Neuron (in vitro differentiated cells): Measurements from ENCODE around the gene FAM184B.

ENCODE experiments used
- H2AFZ ChIP-seq: one replicate; pipeline ENCODE4 v1.6.1; 2013; ENCODE audit warnings: low read depth, mild to moderate bottlenecking, inconsistent platforms, low read length, moderate library complexity
- H3K27me3 ChIP-seq: one replicate; pipeline ENCODE4 v1.6.1; 2013; ENCODE audit warnings: low read length; ENCODE audit not compliant: insufficient read depth
- H3K36me3 ChIP-seq: one replicate; pipeline ENCODE4 v1.6.1; 2013; ENCODE audit warnings: low read length; ENCODE audit not compliant: insufficient read depth
- H3K4me1 ChIP-seq: one replicate; pipeline ENCODE4 v1.6.1; 2013; ENCODE audit warnings: low read length; ENCODE audit not compliant: insufficient read depth
- H3K4me3 ChIP-seq: 2 replicates; pipeline ENCODE4 v1.5.1; 2013; ENCODE audit warnings: mild to moderate bottlenecking, low read length, moderate library complexity
- H3K9me3 ChIP-seq: one replicate; pipeline ENCODE4 v1.6.1; 2013; ENCODE audit warnings: low read length

Gene FAM184B

DNA sequence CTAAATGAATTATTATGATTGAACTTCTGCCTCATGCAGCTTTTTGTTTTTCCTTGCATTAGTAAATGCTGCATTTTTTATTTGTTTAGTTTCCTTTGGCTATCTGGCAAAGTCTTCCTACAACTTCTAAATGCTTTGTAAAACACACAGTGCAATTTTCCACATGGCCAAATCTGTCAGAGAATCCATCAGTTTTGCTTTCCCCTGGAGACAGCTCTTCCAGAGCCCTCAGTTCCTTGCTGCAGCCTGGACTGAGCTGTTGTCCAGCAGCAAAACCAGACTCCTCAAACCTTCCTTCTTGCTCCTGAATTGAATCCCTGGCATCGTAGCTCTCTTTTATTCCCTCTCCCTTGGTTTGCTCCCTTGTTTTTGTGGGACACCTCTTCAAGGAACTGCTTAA is 124.3 kb downstream of the FAM184B start:
- Histone ChIP-seq H3K36me3 (no peaks in the 10 kb centered on the region), H3K4me1 (peaks cover 3% of the 10 kb centered on the region), H3K4me3 (no peak overlapping the region), H3K27me3 (no peaks in the 10 kb centered on the region), H3K9me3 (no peaks in the 10 kb centered on the region), H2AFZ (no peak overlapping the region)

GRCh38 chr4:17654701-17655100 is 126.7 kb downstream of the FAM184B start:
- Histone ChIP-seq H3K36me3 (no peaks in the 10 kb centered on the region), H2AFZ (no peak overlapping the region), H3K27me3 (no peaks in the 10 kb centered on the region), H3K4me3 (no peak overlapping the region), H3K9me3 (no peaks in the 10 kb centered on the region), H3K4me1 (peaks cover 3% of the 10 kb centered on the region)

GRCh38 chr4:17650406-17650805 is 131.0 kb downstream of the FAM184B start:
- H3K9me3 ChIP-seq = peaks cover 2% of the 10 kb centered on the region
- H3K36me3 ChIP-seq = no peaks in the 10 kb centered on the region
- H2AFZ ChIP-seq = no peak overlapping the region
- no peaks in the 10 kb centered on the region for H3K27me3 ChIP-seq
- H3K4me1 ChIP-seq = no peaks in the 10 kb centered on the region
- H3K4me3 ChIP-seq = no peak overlapping the region

DNA sequence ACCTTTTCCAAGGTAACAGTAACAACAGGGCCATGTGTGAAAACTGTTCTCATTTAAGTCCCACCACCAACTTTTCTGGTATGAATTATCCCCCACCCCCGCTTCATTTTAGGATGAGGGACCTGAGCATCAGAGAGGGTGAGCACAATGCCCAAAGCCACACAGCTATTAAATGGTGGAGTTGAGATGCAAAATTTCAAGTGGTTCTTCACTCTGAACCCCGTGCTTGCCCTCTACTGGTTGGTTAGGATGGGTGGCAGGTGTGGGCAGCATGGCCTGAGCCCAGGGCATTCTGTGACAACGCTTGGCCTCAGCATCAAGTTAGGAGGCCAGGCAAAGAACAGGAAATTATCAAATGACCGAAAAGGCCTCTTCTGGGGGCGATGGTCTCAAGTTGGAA is 133.5 kb downstream of the FAM184B start:
- Histone ChIP-seq H3K9me3 (peaks cover 3% of the 10 kb centered on the region), H2AFZ (no peak overlapping the region), H3K27me3 (no peaks in the 10 kb centered on the region), H3K36me3 (no peaks in the 10 kb centered on the region), H3K4me1 (no peaks in the 10 kb centered on the region), H3K4me3 (no peak overlapping the region)

DNA sequence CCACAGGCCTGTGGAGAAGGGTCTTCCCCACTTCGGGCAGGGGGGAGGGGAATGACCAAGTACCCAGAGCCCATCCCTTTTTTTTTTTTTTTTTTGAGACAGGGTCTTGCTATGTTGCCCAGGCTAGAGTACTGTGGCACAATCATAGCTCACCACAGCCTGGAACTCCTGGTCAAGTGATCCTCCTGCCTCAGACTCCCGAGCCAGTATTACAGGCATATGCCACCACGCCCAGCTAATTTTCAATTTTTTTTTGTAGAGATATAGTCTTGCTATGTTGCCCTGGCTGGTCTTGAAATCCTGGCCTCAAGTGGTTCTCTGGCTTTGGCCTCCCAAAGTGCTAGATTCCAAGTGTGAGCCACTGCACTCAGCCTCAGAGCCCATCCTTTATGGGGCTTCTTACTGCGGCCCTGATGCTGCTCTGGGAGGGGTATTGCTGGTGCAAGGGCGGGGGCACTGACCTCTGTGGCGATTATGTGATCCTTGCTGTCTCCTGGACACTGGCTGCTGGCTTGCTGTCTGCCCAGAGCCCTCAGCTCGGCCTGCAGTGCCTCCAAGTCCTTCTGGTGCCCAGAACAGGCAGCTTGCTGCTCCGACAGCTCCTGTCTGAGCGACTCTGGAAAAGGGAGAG is 134.1 kb downstream of the FAM184B start:
- no peaks in the 10 kb centered on the region for H3K27me3 ChIP-seq
- H3K9me3 ChIP-seq = peaks cover 6% of the 10 kb centered on the region
- no peak overlapping the region for H2AFZ ChIP-seq
- no peak overlapping the region for H3K4me3 ChIP-seq
- no peaks in the 10 kb centered on the region for H3K36me3 ChIP-seq
- H3K4me1 ChIP-seq = no peaks in the 10 kb centered on the region

GRCh38 chr4:17646693-17647092 is 134.7 kb downstream of the FAM184B start:
- peaks cover 6% of the 10 kb centered on the region for H3K9me3 ChIP-seq
- H3K4me3 ChIP-seq = no peak overlapping the region
- no peaks in the 10 kb centered on the region for H3K4me1 ChIP-seq
- H2AFZ ChIP-seq = no peak overlapping the region
- H3K36me3 ChIP-seq = no peaks in the 10 kb centered on the region
- H3K27me3 ChIP-seq = no peaks in the 10 kb centered on the region

GRCh38 chr4:17642398-17642783 is 139.0 kb downstream of the FAM184B start:
- Histone ChIP-seq H3K9me3 (peaks cover 6% of the 10 kb centered on the region), H2AFZ (no peak overlapping the region), H3K4me1 (no peaks in the 10 kb centered on the region), H3K4me3 (no peak overlapping the region), H3K36me3 (peaks cover 3% of the 10 kb centered on the region), H3K27me3 (no peaks in the 10 kb centered on the region)

GRCh38 chr4:17639136-17639535 is 142.3 kb downstream of the FAM184B start:
- no peaks in the 10 kb centered on the region for H3K4me1 ChIP-seq
- H3K27me3 ChIP-seq = no peaks in the 10 kb centered on the region
- peaks cover 16% of the 10 kb centered on the region for H3K36me3 ChIP-seq
- peaks cover 3% of the 10 kb centered on the region for H3K9me3 ChIP-seq
- no peak overlapping the region for H2AFZ ChIP-seq
- no peak overlapping the region for H3K4me3 ChIP-seq

GRCh38 chr4:17636696-17637622 is 144.5 kb downstream of the FAM184B start:
- no peaks in the 10 kb centered on the region for H3K9me3 ChIP-seq
- H3K27me3 ChIP-seq = no peaks in the 10 kb centered on the region
- no peak overlapping the region for H2AFZ ChIP-seq
- H3K4me3 ChIP-seq = no peak overlapping the region
- H3K4me1 ChIP-seq = no peaks in the 10 kb centered on the region
- H3K36me3 ChIP-seq = peaks cover 34% of the 10 kb centered on the region

- no peak overlapping the region for H3K4me3 ChIP-seq
- H2AFZ ChIP-seq = no peak overlapping the region
- no peaks in the 10 kb centered on the region for H3K27me3 ChIP-seq
- H3K36me3 ChIP-seq = peaks cover 41% of the 10 kb centered on the region
- H3K4me1 ChIP-seq = no peaks in the 10 kb centered on the region
- no peaks in the 10 kb centered on the region for H3K9me3 ChIP-seq
Measured at GRCh38 chr4:17636341-17636695, 145.1 kb downstream of the FAM184B start.

DNA sequence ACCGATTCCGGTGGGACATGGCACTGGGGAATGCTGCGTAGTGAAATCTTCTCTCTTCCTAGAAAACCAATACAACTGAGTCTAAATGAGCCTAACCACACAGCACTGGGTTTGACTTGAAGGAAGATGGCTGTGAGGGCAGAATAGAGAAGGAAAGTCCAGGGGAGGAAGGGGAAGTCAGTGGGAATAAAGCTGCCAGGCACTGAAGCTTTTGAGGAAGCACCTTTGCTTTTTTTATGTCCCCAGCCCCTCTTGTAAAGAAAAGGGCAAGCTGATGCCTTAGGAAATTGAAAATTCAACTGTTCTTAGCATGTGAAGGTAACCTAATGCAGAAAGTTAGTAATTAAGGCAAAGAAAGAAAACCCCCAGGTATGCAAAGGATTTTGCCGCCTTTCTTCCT is 146.4 kb downstream of the FAM184B start:
- peaks cover 53% of the 10 kb centered on the region for H3K36me3 ChIP-seq

GRCh38 chr4:17633600-17633999 is 147.8 kb downstream of the FAM184B start:
- Histone ChIP-seq H3K4me1 (no peaks in the 10 kb centered on the region), H3K36me3 (peaks cover 62% of the 10 kb centered on the region), H3K9me3 (no peaks in the 10 kb centered on the region), H2AFZ (no peak overlapping the region), H3K27me3 (no peaks in the 10 kb centered on the region), H3K4me3 (no peak overlapping the region)

More for the DNA sequence above, 146.4 kb downstream of the FAM184B start:
- Histone ChIP-seq H2AFZ (no peak overlapping the region), H3K4me1 (no peaks in the 10 kb centered on the region), H3K27me3 (no peaks in the 10 kb centered on the region), H3K9me3 (no peaks in the 10 kb centered on the region), H3K4me3 (no peak overlapping the region)

- no peaks in the 10 kb centered on the region for H3K27me3 ChIP-seq
- H2AFZ ChIP-seq = no peak overlapping the region
- H3K9me3 ChIP-seq = no peaks in the 10 kb centered on the region
- H3K36me3 ChIP-seq = peaks cover 86% of the 10 kb centered on the region
- H3K4me3 ChIP-seq = no peak overlapping the region
- H3K4me1 ChIP-seq = no peaks in the 10 kb centered on the region
Measured at GRCh38 chr4:17630228-17630627, 151.2 kb downstream of the FAM184B start.
